ENCODE data around the gene SLC25A23. TPM values are rescaled to one million over a fixed set of nuclear protein-coding genes. Genes with fewer than 3 reads are reported as not detected.

The SLC25A23 gene
- total RNA-seq, 4 donors from 2014 or later = 41.5 to 95.9 (median 64.0) TPM

GRCh38 chr19:6484831-6485230, 25.2 kb upstream of the SLC25A23 start:
- no peak overlapping the region for H3K27ac ChIP-seq
- peaks cover 0 to 19% (median 0%) of the 10 kb centered on the region in 4 donors for H3K27me3 ChIP-seq
- WGBS, 2 donors = 85 to 88% methylated on average over 6 to 7 of the region's 7 CpGs
- DNase-seq = no peak
- peaks cover 0 to 10% (median 0%) of the 10 kb centered on the region in 3 donors for H3K4me1 ChIP-seq
- H3K36me3 ChIP-seq = no peaks in the 10 kb centered on the region
- H3K4me3 ChIP-seq = no peak overlapping the region
- no peaks in the 10 kb centered on the region for H3K9me3 ChIP-seq
- intact Hi-C loops (cut with DNase I) = no loop called here
- TF ChIP-seq POLR2A (IDR thresholded peaks at IDR 0.05) (no peak), CTCF (IDR thresholded peaks at IDR 0.05) (no peak)

- no peaks in the 10 kb centered on the region for H3K36me3 ChIP-seq
- no peak for DNase-seq
- peaks cover 0 to 24% (median 0%) of the 10 kb centered on the region in 4 donors for H3K27me3 ChIP-seq
- no peak overlapping the region for H3K27ac ChIP-seq
- 61 to 80% methylated on average over 8 of the region's 8 CpGs for WGBS, 2 donors
- H3K4me3 ChIP-seq = no peak overlapping the region
- intact Hi-C loops (cut with DNase I) = no loop called here
- no peaks in the 10 kb centered on the region for H3K9me3 ChIP-seq
- TF ChIP-seq POLR2A (IDR thresholded peaks at IDR 0.05) (no peak), CTCF (IDR thresholded peaks at IDR 0.05) (no peak)
- H3K4me1 ChIP-seq = peaks cover 0 to 10% (median 0%) of the 10 kb centered on the region in 3 donors
These were observed 24.6 kb upstream of the SLC25A23 start for GRCh38 chr19:6484230-6484629.

GRCh38 chr19:6483235-6483634, 23.6 kb upstream of the SLC25A23 start:
- no peaks in the 10 kb centered on the region for H3K9me3 ChIP-seq
- H3K36me3 ChIP-seq = no peaks in the 10 kb centered on the region
- DNase-seq = no peak
- intact Hi-C loops (cut with DNase I) = no loop called here
- H3K27me3 ChIP-seq = peaks cover 0 to 32% (median 0%) of the 10 kb centered on the region in 4 donors
- H3K4me1 ChIP-seq = peaks cover 0 to 10% (median 0%) of the 10 kb centered on the region in 3 donors
- 34 to 48% methylated on average over 2 to 3 of the region's 3 CpGs for WGBS, 2 donors
- no peak overlapping the region for H3K4me3 ChIP-seq
- no peak for TF ChIP-seq CTCF (IDR thresholded peaks at IDR 0.05)
- TF ChIP-seq POLR2A (IDR thresholded peaks at IDR 0.05) = no peak
- H3K27ac ChIP-seq = no peak overlapping the region

- intact Hi-C loops (cut with DNase I) = no loop called here
- Histone ChIP-seq H3K36me3 (no peaks in the 10 kb centered on the region), H3K4me1 (peaks cover 0 to 10% (median 0%) of the 10 kb centered on the region in 3 donors), H3K4me3 (no peak overlapping the region), H3K27ac (peak overlapping the region in 2 of 4 donors; percentile 65 to 67), H3K27me3 (peaks cover 0 to 39% (median 0%) of the 10 kb centered on the region in 4 donors), H3K9me3 (no peaks in the 10 kb centered on the region)
- no peak for DNase-seq
- TF ChIP-seq POLR2A (IDR thresholded peaks at IDR 0.05) (no peak), CTCF (IDR thresholded peaks at IDR 0.05) (no peak)
- WGBS, 2 donors = 90 to 95% methylated on average over 7 to 8 of the region's 8 CpGs
These were observed 22.7 kb upstream of the SLC25A23 start for GRCh38 chr19:6482343-6482686.

- H3K36me3 ChIP-seq = no peaks in the 10 kb centered on the region
- peak; percentile 23 for DNase-seq
- TF ChIP-seq POLR2A (IDR thresholded peaks at IDR 0.05) = peak in 1 of 4 donors; percentile 40
- peak in 3 of 6 experiments; percentile 17 to 34 (median 19) for TF ChIP-seq CTCF (IDR thresholded peaks at IDR 0.05)
- H3K27me3 ChIP-seq = peaks cover 0 to 45% (median 0%) of the 10 kb centered on the region in 4 donors
- H3K27ac ChIP-seq = peak within 1 kb of the TSS; percentile 14 to 67 (median 64)
- WGBS, 2 donors = 41% methylated on average over 7 of the region's 24 CpGs; no CpG with 5 or more reads in 1 of the 2 donors
- H3K4me3 ChIP-seq = peak within 1 kb of the TSS in 3 of 4 donors; percentile 27 to 61 (median 39)
- H3K4me1 ChIP-seq = peaks cover 0 to 14% (median 1%) of the 10 kb centered on the region in 3 donors
- no peaks in the 10 kb centered on the region for H3K9me3 ChIP-seq
- intact Hi-C loops (cut with DNase I) = no loop called here
These were observed 22.1 kb upstream of the SLC25A23 start, which contains the start of gene DENND1C for GRCh38 chr19:6481541-6482342. DENND1C (minus strand) TSS chr19:6481787; CDS start chr19:6481695, 92 bp downstream.
